NCI-H524 (cell line): Measurements from ENCODE around the gene SMAP2.
"Not testable (repeated sequence)": the region's sequence is repeated elsewhere in the genome, so short reads cannot be mapped to it uniquely, and the experiment has no call there.

Experiments
- DNase-seq, 2 experiments: peaks; one replicate each; lab custom pipeline; 2025; lab: John Stamatoyannopoulos, UW

The SMAP2 gene

DNA sequence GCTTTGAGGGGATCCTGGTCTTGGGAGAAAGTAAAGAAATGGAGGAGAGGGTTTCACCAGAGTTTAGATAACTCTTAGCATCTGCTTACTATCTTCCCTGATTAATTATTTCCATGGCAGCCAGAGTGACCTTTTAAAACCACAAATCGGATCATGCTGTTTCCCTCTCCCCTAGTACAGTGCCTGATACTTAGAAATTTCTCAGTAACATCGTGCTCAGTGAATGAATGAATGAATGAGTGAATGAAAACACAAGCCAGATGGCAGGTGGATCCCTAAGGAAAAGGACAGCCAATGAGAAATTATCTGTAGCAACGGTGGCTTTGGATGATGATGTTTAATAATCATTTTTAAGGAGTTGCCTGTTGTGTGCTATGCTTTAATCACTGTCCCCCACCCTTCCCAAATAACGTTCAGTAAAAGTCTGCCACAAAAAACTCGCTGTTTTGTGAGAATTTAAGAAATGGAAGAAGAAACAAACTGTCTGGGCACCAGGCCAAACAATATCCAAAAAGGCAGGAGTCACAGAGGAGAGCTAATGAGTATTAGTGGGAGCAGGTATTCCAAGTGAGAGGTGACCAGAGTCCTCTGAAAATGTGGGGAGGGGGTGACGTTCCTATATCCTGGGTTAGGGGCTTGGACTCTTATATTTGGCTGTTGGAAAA is 737 bp upstream of the SMAP2 start:
- DNase-seq: no peak

DNA sequence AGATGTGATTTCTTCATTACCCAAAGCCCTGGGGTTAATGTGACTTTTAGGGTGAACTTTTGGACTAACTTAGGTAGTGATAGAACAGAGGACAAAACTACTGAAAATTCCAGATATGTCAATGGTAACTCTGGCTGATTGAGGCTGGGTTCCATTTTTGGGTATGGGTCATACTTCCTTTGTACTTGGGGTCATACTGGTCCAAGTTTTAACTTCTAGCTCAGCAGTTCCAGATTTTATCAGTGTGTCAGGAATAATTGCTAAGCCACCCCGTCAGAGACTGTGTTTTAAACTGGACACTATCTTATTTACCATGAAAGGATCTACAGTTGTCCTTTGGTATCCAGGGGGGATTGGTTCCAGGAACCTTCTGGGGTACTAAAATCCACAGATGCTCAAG is 4.0 kb downstream of the SMAP2 start:
- DNase-seq: no peak

- no peak for DNase-seq
These were observed 6.4 kb downstream of the SMAP2 start for GRCh38 chr1:40379785-40380452.

- DNase-seq: no peak
These were observed 7.3 kb downstream of the SMAP2 start for GRCh38 chr1:40380817-40381216.

DNA sequence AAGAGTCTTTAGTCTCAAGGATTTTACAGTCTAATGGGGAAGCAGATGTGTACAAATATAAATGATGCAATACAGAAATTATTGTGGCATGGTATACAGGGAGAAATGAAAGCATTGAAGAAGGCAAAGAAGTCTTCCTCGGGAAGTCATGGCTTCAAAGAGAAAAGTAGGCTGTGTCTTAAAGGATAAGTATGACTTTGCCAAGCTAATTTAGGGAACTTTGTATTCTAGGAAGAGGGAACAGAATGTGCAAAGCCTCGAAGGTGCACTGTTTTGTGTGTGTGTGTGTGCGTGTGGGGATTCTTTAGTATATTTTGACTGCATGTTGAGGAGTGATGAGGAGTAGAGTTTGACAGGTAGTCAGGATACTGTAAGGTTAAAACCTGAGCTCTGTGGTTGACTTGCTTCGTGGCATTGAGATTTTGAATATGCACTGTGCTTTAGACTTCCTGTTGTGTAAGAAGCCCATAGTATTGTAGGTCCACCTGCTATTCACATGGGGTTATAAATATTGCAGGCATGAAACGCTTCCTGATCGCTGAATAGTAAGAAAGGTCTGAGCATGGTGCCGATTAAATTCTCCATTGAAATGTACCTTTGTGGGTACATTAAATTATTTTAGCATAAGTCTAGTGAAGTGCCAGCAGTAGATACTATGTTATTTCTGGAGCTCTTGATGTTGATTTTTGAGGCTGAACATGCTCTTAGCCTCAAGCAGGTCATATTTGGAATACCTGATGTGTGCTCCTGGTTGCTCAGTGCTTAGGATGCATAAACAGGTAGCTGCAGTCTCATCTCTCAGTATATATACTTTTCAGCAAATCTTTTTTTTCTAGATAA is 8.0 kb downstream of the SMAP2 start:
- no peak for DNase-seq

DNA sequence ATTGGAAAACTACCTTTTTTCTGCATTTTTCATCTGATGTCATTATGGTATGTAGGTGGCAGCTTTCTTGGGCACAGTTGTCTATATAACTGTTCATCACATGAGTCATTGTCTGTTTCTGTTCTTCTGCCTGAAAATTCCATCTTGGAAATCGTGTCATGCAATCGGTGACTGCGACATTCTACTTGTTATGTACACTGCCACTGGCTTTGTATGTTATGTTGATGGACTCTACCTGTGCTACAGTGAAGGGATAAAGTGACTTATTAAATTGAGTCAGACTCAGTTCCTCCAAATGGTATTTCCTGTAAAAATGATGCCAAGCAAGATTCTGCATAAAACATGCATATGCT is 8.6 kb downstream of the SMAP2 start:
- no peak for DNase-seq

DNA sequence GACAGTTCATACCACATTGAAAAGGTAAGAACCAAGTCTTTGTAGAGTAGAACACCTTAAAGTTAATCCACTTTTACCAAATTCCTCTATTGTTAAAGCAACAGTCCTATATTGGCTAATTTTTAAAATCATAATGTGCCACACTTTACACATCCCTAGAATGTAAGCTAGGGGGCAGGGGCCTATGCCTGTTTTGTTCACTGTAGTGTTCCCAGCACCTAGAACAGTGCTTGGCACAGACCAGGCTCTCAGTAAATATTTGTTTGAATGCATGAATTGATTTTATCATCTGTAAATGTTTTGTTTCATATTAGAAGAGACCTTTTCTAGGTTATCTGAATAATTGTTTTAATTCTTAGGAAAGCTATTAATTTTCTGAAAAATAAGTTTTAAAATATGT is 9.1 kb downstream of the SMAP2 start:
- no peak for DNase-seq

DNA sequence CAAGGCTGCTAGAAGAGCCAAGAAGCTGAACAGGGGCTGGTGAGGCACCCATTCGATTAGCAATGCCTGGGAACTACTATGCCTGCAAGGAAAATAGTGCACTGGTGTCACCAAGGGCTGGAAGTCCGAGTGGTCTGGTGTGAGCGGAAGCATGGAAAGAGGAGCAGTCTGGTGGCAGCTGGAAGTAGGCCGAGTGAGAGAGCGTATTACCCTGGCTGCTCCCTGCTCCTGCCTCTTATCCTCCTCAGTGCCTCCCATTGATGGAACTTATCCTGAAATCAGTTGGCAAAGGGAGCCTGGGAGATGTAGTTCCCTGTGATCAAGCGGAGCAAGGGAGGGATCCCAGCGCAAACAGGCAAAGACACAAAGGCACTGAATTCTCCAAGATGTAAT is 9.6 kb downstream of the SMAP2 start:
- DNase-seq: no peak

GRCh38 chr1:40383488-40384412 is 10.2 kb downstream of the SMAP2 start:
- DNase-seq: no peak

DNA sequence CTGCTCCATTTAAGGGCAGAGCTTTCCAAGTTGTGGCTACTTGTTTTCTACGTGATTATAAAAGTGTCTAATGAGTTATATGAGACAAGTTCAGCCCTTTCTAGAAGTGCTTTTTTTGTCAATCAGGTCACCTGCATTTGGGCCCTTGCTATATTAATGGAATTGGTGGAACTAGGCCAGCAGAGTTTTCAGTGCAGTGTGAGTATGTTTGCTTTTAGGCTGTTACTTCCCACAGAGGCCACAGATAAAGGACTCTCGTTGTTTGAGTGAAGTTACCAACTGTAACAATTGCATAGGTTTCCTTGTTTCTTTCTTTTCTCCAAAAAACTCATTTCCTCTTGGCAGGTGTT is 10.9 kb downstream of the SMAP2 start:
- no peak for DNase-seq

DNA sequence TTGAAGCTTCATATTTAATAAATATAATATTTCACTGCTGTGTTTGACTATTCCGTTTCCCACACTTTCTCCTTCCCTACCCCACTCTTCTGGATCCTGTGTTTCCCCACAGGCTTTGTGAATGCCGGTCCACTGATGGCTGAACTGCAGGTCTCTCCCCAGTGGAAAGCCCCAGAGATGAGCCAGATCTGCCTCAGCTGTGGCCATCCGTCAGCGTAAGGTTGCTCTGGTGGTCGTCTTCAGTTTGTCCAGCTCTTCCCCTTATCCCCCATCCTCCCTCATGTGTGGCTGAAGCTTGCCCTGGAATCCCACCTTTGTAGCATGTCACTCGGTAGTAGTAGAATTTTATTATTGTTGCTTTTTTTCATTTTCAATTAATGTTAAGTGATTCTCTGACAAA is 11.4 kb downstream of the SMAP2 start:
- DNase-seq: no peak

- no peak for DNase-seq
These were observed 12.2 kb downstream of the SMAP2 start for GRCh38 chr1:40385437-40386358.

- no peak for DNase-seq
These were observed 12.8 kb downstream of the SMAP2 start for GRCh38 chr1:40386359-40386723.

GRCh38 chr1:40386796-40387195 is 13.3 kb downstream of the SMAP2 start:
- DNase-seq: no peak

DNA sequence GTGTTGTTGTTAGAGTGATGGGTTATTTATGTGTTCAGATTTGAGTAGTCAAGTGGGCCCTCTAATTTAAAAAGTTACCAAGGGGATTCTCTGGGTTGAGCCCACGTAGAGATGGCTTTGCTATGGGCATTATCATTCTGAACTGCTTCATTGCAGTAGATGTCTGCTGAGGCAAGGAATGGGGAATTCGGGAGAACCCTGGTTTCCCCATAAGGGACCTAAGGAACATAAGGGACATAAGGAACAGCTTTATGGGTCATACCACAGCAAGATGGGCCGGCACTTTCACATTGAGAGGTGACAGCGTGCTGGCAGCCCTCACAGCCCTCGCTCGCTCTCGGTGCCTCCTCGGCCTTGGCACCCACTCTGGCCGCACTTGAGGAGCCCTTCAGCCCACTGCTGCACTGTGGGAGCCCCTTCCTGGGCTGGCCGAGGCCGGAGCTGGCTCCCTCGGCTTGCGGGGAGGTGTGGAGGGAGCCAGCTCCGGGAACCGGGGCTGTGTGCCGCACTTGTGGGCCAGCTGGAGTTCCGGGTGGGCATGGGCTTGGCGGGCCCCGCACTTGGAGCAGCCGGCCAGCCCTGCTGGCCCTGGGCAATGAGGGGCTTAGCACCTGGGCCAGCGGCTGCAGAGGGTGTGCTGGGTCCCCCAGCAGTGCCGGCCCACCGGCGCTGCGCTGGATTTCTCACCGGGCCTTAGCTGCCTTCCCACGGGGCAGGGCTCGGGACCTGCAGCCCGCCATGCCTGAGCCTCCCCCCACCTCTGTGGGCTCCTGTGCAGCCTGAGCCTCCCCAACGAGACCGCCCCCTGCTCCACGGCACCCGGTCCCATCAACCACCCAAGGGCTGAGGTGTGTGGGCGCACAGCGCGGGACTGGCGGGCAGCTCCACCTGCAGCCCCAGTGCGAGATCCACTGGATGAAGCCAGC is 14.1 kb downstream of the SMAP2 start:
- DNase-seq: not testable (repeated sequence)

DNA sequence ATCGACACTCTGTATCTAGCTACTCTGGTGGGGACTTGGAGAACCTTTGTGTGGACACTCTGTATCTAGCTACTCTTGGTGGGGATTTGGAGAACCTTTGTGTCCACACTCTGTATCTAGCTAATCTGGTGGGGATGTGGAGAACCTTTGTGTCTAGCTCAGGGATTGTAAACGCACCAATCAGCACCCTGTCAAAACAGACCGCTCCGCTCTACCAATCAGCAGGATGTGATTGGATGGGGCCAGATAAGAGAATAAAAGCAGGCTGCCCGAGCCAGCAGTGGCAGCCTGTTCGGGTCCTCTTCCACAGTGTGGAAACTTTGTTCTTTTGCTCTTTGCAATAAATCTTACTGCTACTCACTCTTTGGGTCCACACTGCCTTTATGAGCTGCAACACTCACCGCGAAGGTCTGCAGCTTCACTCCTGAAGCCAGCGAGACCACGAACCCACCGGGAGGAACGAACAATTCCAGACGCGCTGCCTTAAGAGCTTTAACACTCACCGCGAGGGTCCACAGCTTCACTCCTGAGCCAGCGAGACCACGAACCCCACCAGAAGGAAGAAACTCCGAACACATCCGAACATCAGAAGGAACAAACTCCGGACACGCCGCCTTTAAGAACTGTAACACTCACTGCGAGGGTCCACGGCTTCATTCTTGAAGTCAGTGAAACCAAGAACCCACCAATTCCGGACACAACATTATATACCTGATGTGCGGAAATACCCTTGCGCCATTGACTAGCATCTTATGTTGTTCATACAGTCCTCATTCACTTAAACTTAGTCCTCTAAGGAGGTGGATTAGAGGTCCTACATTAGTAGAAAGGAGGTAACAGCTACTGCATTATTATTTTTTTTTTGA is 15.2 kb downstream of the SMAP2 start:
- DNase-seq: not testable (repeated sequence)

GRCh38 chr1:40389322-40389803 is 15.8 kb downstream of the SMAP2 start:
- DNase-seq: no peak

DNA sequence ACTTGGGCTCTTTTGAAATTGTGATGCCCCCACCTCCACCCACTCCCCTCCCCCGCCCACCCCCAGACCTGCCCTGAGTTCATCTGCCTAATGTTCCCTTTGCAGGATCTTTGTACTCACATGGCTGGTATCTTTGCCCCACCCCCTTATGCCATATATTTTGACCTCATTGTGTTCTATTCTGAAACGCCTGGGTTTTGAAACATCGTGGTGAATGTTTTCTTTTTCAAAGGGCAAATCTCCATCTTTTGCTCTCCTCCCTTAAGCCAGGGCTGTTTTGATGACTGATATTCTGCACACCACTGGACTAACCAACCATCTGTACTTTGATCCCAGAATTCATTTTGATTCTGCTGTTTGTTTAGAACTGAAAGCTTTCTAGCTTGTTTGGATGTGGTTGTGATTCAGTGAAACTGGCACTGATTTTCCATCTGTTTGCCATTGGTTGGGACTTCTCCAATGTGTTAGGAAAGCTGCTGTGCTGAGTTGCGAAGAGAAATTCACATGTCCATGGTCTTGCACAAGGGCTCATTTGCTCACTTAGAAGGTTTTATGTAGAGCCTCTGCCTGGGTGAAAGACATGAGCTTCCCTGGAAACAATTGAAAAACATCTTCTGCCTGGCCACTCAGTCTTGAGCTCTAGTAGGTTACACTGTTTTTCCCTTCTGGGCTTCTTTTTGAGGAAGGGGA is 16.5 kb downstream of the SMAP2 start:
- DNase-seq: no peak
